Ureter (tissue), 1 donor: ENCODE results near the gene THSD8. TPM values are rescaled to one million over a fixed set of nuclear protein-coding genes. Genes with fewer than 3 reads are reported as not detected.

ENCODE experiments used
- total RNA-seq: library from RNA; stranded (reverse); gene quantifications from one replicate; pipeline ENCODE4 v1.2.4, GENCODE V29; 2023
- donor health status: DM: yes; HTN: yes; CAD: no.

Gene THSD8
- total RNA-seq, 1 donor from 2014 or later, result 4.4 TPM

Other genes starting within 250 kb of the THSD8 start
- 12.1 TPM for gene ZNF490, start 191.3 kb upstream of the THSD8 start, total RNA-seq
- 40.9 TPM for gene ZNF791, start 191.1 kb upstream of the THSD8 start, total RNA-seq
- 85.1 TPM for gene MAN2B1, start 135.3 kb upstream of the THSD8 start, total RNA-seq
- 11.0 TPM for gene WDR83, start 135.3 kb upstream of the THSD8 start, total RNA-seq
- 79.7 TPM for gene DHPS, start 120.2 kb upstream of the THSD8 start, total RNA-seq
- not detected for gene GNG14, start 114.1 kb upstream of the THSD8 start, total RNA-seq
- 8.7 TPM for gene FBXW9, start 105.4 kb upstream of the THSD8 start, total RNA-seq
- 111 TPM for gene TNPO2, start 78.1 kb upstream of the THSD8 start, total RNA-seq
- 132 TPM for gene TRIR, start 67.4 kb upstream of the THSD8 start, total RNA-seq
- 55.6 TPM for gene GET3, start 64.6 kb upstream of the THSD8 start, total RNA-seq
- gene BEST2, start 50.3 kb upstream of the THSD8 start, total RNA-seq, result not detected
- gene HOOK2, start 26.5 kb upstream of the THSD8 start, total RNA-seq, result 79.0 TPM
- 191 TPM for gene JUNB, start 10.6 kb upstream of the THSD8 start, total RNA-seq
- 196 TPM for gene PRDX2, start 269 bp upstream of the THSD8 start, total RNA-seq
- 8.8 TPM for gene RNASEH2A, start 4.5 kb downstream of the THSD8 start, total RNA-seq
- not detected for gene RTBDN, start 32.5 kb downstream of the THSD8 start, total RNA-seq
- 0.36 TPM for gene MAST1, start 36.4 kb downstream of the THSD8 start, total RNA-seq
- gene DNASE2, start 79.4 kb downstream of the THSD8 start, total RNA-seq, result 42.2 TPM
- not detected for gene KLF1, start 85.1 kb downstream of the THSD8 start, total RNA-seq
- 35.6 TPM for gene GCDH, start 89.1 kb downstream of the THSD8 start, total RNA-seq
- gene SYCE2, start 117.2 kb downstream of the THSD8 start, total RNA-seq, result 0.52 TPM
- 60.9 TPM for gene FARSA, start 131.6 kb downstream of the THSD8 start, total RNA-seq
- 643 TPM for gene CALR, start 136.5 kb downstream of the THSD8 start, total RNA-seq
- 96.5 TPM for gene RAD23A, start 143.8 kb downstream of the THSD8 start, total RNA-seq
- gene GADD45GIP1, start 155.2 kb downstream of the THSD8 start, total RNA-seq, result 12.4 TPM
- not detected for gene DAND5, start 167.5 kb downstream of the THSD8 start, total RNA-seq
- gene NFIX, start 193.4 kb downstream of the THSD8 start, total RNA-seq, result 91.7 TPM